Endothelial cell of umbilical vein (primary cell): Measurements from ENCODE around the gene SLA2. TPM values are rescaled to one million over a fixed set of nuclear protein-coding genes. Genes with fewer than 3 reads are reported as not detected.

Source experiments
- BruUV-seq: library from RNA; stranded (reverse); fragments of 400-500 nt; replicated peaks from 2 replicates; lab custom pipeline; 2021; lab: Mats Ljungman, UMichigan
- CTCF ChIA-PET: fragments of 300-600, 350-600 bp; sonication (Branson Sonifier 250); formaldehyde crosslinking; loops from one replicate; lab custom pipeline; 2021; ENCODE audit warnings: antibody characterized with exemption, inconsistent platforms; lab: Charles Lee
- POLR2A ChIA-PET: fragments of 300-600, 350-600 bp; sonication (Branson Sonifier 250); formaldehyde crosslinking; loops from one replicate; lab custom pipeline; 2021; ENCODE audit warnings: antibody characterized with exemption, inconsistent platforms; lab: Charles Lee
- DNase-seq: peaks from one replicate; pipeline ENCODE4 v3.0.0-alpha.2; 2011; ENCODE audit warnings: low read depth, low spot score
- FAIRE-seq: peaks from 2 replicates; lab custom pipeline; 2011; peaks lifted over from hg19 to GRCh38; lab: Jason Lieb, UNC
- H2AFZ ChIP-seq: 2 replicates; pipeline ENCODE4 v1.6.0; 2012; ENCODE audit warnings: low read depth, low read length, control low read depth, inconsistent platforms
- H3K27ac ChIP-seq: 2 replicates; pipeline ENCODE4 v1.5.1; 2011; ENCODE audit warnings: low read depth, mild to moderate bottlenecking, control low read depth, low read length, moderate library complexity; ENCODE audit not compliant: insufficient read depth
- H3K27me3 ChIP-seq, 2 experiments: 2 replicates each; pipeline versions ENCODE4 v1.6.0 to v1.6.1; 2011; ENCODE audit warnings: low read length in 2 of 2, mixed read lengths in 1 of 2; ENCODE audit not compliant: control insufficient read depth in 2 of 2, insufficient read depth in 2 of 2
- H3K36me3 ChIP-seq, 2 experiments: 2 replicates in 1 of 2; 3 replicates in 1 of 2; pipeline ENCODE4 v1.5.1; 2011; ENCODE audit warnings: low read length in 2 of 2, mild to moderate bottlenecking in 1 of 2, moderate library complexity in 1 of 2; ENCODE audit not compliant: control insufficient read depth in 2 of 2, insufficient read depth in 2 of 2; ENCODE audit errors: extremely low read depth in 1 of 2
- H3K4me1 ChIP-seq: 3 replicates; pipeline ENCODE4 v1.5.1; 2011; ENCODE audit warnings: mild to moderate bottlenecking, low read length; ENCODE audit not compliant: control insufficient read depth, insufficient read depth; ENCODE audit errors: extremely low read depth
- H3K4me2 ChIP-seq: 2 replicates; pipeline ENCODE4 v1.6.1; 2011; ENCODE audit warnings: low read length, control low read depth, mixed read lengths; ENCODE audit not compliant: insufficient read depth
- H3K4me3 ChIP-seq, 3 experiments: fragments of 200-600 bp in 1 of 3; sonication (generic), shearing (Covaris generic) in 1 of 3; replicated peaks in 1 of 3; 2 replicates each; pipeline ENCODE4 v1.5.1; 2011 to 2016; ENCODE audit warnings: control low read depth in 3 of 3, low read length in 3 of 3, mild to moderate bottlenecking in 2 of 3, inconsistent platforms in 1 of 3, low read depth in 1 of 3, moderate library complexity in 1 of 3; ENCODE audit not compliant: insufficient read depth in 1 of 3
- H3K79me2 ChIP-seq: 2 replicates; pipeline ENCODE4 v1.6.0; 2012; ENCODE audit warnings: low read length, inconsistent platforms; ENCODE audit not compliant: control insufficient read depth, insufficient read depth
- H3K9ac ChIP-seq: replicated peaks from 2 replicates; pipeline ENCODE3; 2011; ENCODE audit warnings: low read length, control low read depth; ENCODE audit not compliant: insufficient read depth; ENCODE audit errors: extremely low read depth
- H3K9me1 ChIP-seq: replicated peaks from 3 replicates; pipeline ENCODE4 v1.6.0; 2011; ENCODE audit warnings: mild to moderate bottlenecking, low read length; ENCODE audit not compliant: control insufficient read depth, insufficient read depth; ENCODE audit errors: extremely low read depth
- H3K9me3 ChIP-seq: replicated peaks from 2 replicates; pipeline ENCODE4 v1.5.1; 2012; ENCODE audit warnings: low read length, inconsistent platforms; ENCODE audit not compliant: control insufficient read depth, insufficient read depth
- H4K20me1 ChIP-seq: replicated peaks from 2 replicates; pipeline ENCODE3; 2011; ENCODE audit warnings: mild to moderate bottlenecking, low read length; ENCODE audit not compliant: control insufficient read depth, insufficient read depth; ENCODE audit errors: extremely low read depth
- CTCF ChIP-seq, 2 donors: IDR thresholded peaks; 1 replicate in 1 of 2; 2 replicates in 1 of 2; pipeline ENCODE4 v1.5.1; 2011; ENCODE audit warnings: low read length in 2 of 2, mild to moderate bottlenecking in 2 of 2, moderate library complexity in 2 of 2, control low read depth in 1 of 2, inconsistent platforms in 1 of 2, low read depth in 1 of 2; ENCODE audit not compliant: insufficient read depth in 1 of 2; ENCODE audit errors: extremely low read depth in 1 of 2
- EZH2 ChIP-seq: IDR thresholded peaks from 2 replicates; pipeline ENCODE4 v1.6.1; 2012; ENCODE audit warnings: borderline replicate concordance, low read depth, mild to moderate bottlenecking, moderate library complexity, low read length, inconsistent platforms; ENCODE audit not compliant: severe bottlenecking
- FOS ChIP-seq: IDR thresholded peaks from 2 replicates; pipeline ENCODE4 v1.6.1; 2011; ENCODE audit warnings: mild to moderate bottlenecking, low read length, moderate library complexity, borderline replicate concordance; ENCODE audit not compliant: insufficient read depth
- GATA2 ChIP-seq: IDR thresholded peaks from 2 replicates; pipeline ENCODE4 v1.7.0; 2011; ENCODE audit warnings: low read depth, mild to moderate bottlenecking, moderate library complexity, mixed read lengths, low read length; ENCODE audit not compliant: insufficient read length, insufficient read depth
- JUN ChIP-seq: IDR thresholded peaks from 2 replicates; pipeline ENCODE4 v1.6.1; 2011; ENCODE audit warnings: borderline replicate concordance, low read depth; ENCODE audit not compliant: insufficient read length, insufficient read depth
- MAX ChIP-seq: IDR thresholded peaks from 2 replicates; pipeline ENCODE4 v1.6.1; 2011; ENCODE audit not compliant: insufficient read depth, insufficient read length
- MYC ChIP-seq: IDR thresholded peaks from one replicate; pipeline ENCODE4 v1.6.1; 2011; ENCODE audit warnings: mild to moderate bottlenecking, low read depth, low read length
- POLR2A ChIP-seq: IDR thresholded peaks from 2 replicates; pipeline ENCODE4 v1.6.1; 2012; ENCODE audit warnings: low read depth, mild to moderate bottlenecking, control low read depth, low read length
- POLR2AphosphoS5 ChIP-seq: IDR thresholded peaks from 2 replicates; pipeline ENCODE4 v1.6.1; 2012; ENCODE audit warnings: low read depth, mild to moderate bottlenecking, control low read depth, low read length, moderate library complexity; ENCODE audit not compliant: insufficient read depth
- dilution Hi-C: fragments of 300-500 bp; cut with MboI; formaldehyde crosslinking; loops from one replicate; pipeline ENCODE4 v1.15.0; 2019; ENCODE audit warnings: low sequenced_read_pairs; ENCODE audit not compliant: extremely low pct_ligation_motif_present
- intact Hi-C: fragments of 100-400 bp; cut with micrococcal nuclease; formaldehyde crosslinking; loops from one replicate; pipeline ENCODE4 v1.10.0; 2022
- polyA plus RNA-seq, 4 experiments: library from polyadenylated mRNA; depleted of rRNA in 3 of 4; stranded (reverse) in 3 of 4; unstranded in 1 of 4; fragments of >200 nt; gene quantifications; 2 replicates each; pipeline versions ENCODE4 v1.2.1 to v1.2.3, GENCODE V29; 2011 to 2012; ENCODE audit warnings: missing spikeins in 1 of 4
- total RNA-seq: library from RNA; stranded (reverse); gene quantifications from 2 replicates; pipeline ENCODE4 v1.2.3, GENCODE V29; 2021

SLA2 gene
- total and polyA plus RNA-seq, 2 donors (not counting 3 experiments of a cell fraction or from before 2014, with no cell fraction given): not detected

GRCh38 chr20:36593347-36593929 lies 52.6 kb downstream of the SLA2 start:
- DNase-seq (no peak), FAIRE-seq (no peak)
- H3K27ac ChIP-seq: no peak overlapping the region
- H4K20me1 ChIP-seq: no peaks in the 10 kb centered on the region
- intact Hi-C loops (no loop called here), dilution Hi-C loops (no loop called here)
- no peaks in the 10 kb centered on the region for H3K27me3 ChIP-seq
- TF ChIP-seq EZH2 (no peak), POLR2A (no peak), MYC (no peak), CTCF (IDR thresholded peaks at IDR 0.05; ENCODE audit: extremely low read depth in 1 of 2, insufficient read depth in 1 of 2, low read depth in 1 of 2, low read length in 2 of 2) (no peak), MAX (no peak), FOS (no peak), GATA2 (no peak), POLR2AphosphoS5 (no peak), JUN (no peak)
- peaks cover 3 to 11% of the 10 kb centered on the region in 2 experiments for H3K36me3 ChIP-seq
- CTCF ChIA-PET: interaction anchor here (2.1 kb wide), 1 partner anchor 12 kb away, joined by 7 read pairs; the partner anchor contains the start of gene RAB5IF
- H3K79me2 ChIP-seq: no peaks in the 10 kb centered on the region
- no peaks in the 10 kb centered on the region for H3K4me1 ChIP-seq
- H2AFZ ChIP-seq: no peak overlapping the region
- H3K9ac ChIP-seq: no peak overlapping the region
- H3K4me2 ChIP-seq: no peak overlapping the region
- no peak overlapping the region for H3K4me3 ChIP-seq
- H3K9me3 ChIP-seq: no peaks in the 10 kb centered on the region
- POLR2A ChIA-PET: no interaction called here
- BruUV-seq: no TSS peak
- no peaks in the 10 kb centered on the region for H3K9me1 ChIP-seq
